ENCODE data around the gene CDK6. TPM values are rescaled to one million over a fixed set of nuclear protein-coding genes. Genes with fewer than 3 reads are reported as not detected.

Gene CDK6
- total and polyA plus RNA-seq, 9 of the 15 experiments (the other 6 are each of a cell fraction or from before 2014, with no cell fraction given): 7.6 to 109 (median 44.4) TPM

GRCh38 chr7:92836489-92836999 is at the start of gene CDK6 (continued):
- TF ChIP-seq ZBTB43 (CRISPR knock-in tag; IDR thresholded peaks at IDR 0.05): no peak
- TF ChIP-seq BCL6 (CRISPR knock-in tag; IDR thresholded peaks at IDR 0.05): no peak
- TF ChIP-seq NFATC3 (IDR thresholded peaks at IDR 0.05): no peak
- no peak for TF ChIP-seq TRIM24 (IDR thresholded peaks at IDR 0.05)
- no peak; the same call in 1 of the 2 replicates for TF ChIP-seq TEAD4 (IDR thresholded peaks at IDR 0.05; ENCODE audit: low read length)
- no peak for TF ChIP-seq TEAD4 (CRISPR knock-in tag; IDR thresholded peaks at IDR 0.05; ENCODE audit: borderline replicate concordance)
- TF ChIP-seq RBM22 (IDR thresholded peaks at IDR 0.05; ENCODE audit: low read depth, low read length, poor library complexity, severe bottlenecking): no peak
- TF ChIP-seq HMBOX1 (IDR thresholded peaks at IDR 0.05): no peak
- TF ChIP-seq POLR2G (IDR thresholded peaks at IDR 0.05; ENCODE audit: low read depth, low read length): peak; percentile 88
- no peak for TF ChIP-seq SETDB1 (IDR thresholded peaks at IDR 0.05; ENCODE audit: low read length)
- TF ChIP-seq ILK (tag; IDR thresholded peaks at IDR 0.05; ENCODE audit: borderline replicate concordance, low read depth): no peak
- TF ChIP-seq SUPT5H (IDR thresholded peaks at IDR 0.05): peak; percentile 51
- TF ChIP-seq FOSL1 (tag; conservative IDR thresholded peaks at IDR 0.05): no peak
- TF ChIP-seq NCOA2 (IDR thresholded peaks at IDR 0.05; ENCODE audit: partially characterized antibody in 2 of 2): no peak
- no peak for TF ChIP-seq GATAD2A (IDR thresholded peaks at IDR 0.05)
- no peak for TF ChIP-seq RBM14 (IDR thresholded peaks at IDR 0.05; ENCODE audit: borderline replicate concordance, insufficient read depth, low read depth, low read length)
- TF ChIP-seq ZFX (CRISPR knock-in tag; IDR thresholded peaks at IDR 0.05): peak; percentile 67
- TF ChIP-seq CEBPZ (IDR thresholded peaks at IDR 0.05; ENCODE audit: borderline replicate concordance, low read depth, low read length): no peak
- TF ChIP-seq E2F6 (IDR thresholded peaks at IDR 0.05; ENCODE audit: borderline replicate concordance in 1 of 2, extremely low read depth in 1 of 2, insufficient read depth in 1 of 2, insufficient read length in 1 of 2, low read depth in 1 of 2, low read length in 1 of 2, poor library complexity in 1 of 2, severe bottlenecking in 1 of 2): peak; percentile 79 to 91
- no peak for TF ChIP-seq PPARD (CRISPR knock-in tag; IDR thresholded peaks at IDR 0.05)
- TF ChIP-seq SMARCA5 (IDR thresholded peaks at IDR 0.05): no peak
- no peak for TF ChIP-seq HDAC1 (IDR thresholded peaks at IDR 0.05)
- TF ChIP-seq KDM5B (IDR thresholded peaks at IDR 0.05; ENCODE audit: insufficient replicate concordance, low read depth, low read length): peak; percentile 62

Data from K562 (cell line).